Measurements from ENCODE around the gene CMBL.
"Not testable (repeated sequence)": the region's sequence is repeated elsewhere in the genome, so short reads cannot be mapped to it uniquely, and the experiment has no call there.

Gene CMBL

DNA sequence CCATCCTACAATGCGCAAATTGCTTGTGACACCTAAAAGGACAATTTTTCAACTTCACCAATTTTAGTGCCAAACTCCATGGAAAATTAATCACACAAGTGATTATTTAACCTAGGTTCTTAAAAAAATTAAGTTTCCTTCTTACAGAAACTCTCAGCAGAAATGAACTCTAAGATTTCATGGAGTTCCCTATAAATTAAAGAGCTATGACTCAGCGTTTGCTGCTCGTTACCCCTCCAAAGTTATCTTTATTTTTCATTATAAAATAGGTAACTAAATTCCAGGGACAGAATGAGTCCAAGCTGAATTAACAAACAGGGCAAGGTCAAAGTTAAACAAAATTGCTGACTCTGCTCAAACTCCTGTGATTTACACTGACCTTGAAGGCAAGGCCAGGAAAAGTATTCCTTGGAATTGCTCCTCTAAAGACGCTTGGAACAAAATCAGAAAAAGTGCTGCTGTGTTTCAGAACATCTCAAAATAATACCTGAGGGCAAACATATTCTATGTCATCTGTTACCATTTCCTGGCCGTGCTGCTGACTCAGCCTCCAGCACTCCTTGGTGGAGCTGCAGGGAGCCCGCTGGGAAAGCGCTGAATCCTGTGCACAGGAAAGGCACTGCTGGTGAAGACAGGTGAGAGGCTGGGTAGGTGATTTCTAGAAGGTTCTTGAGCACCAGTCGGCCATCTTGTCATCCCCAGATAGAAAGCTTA lies 2.5 kb upstream of the CMBL start:
- no peak for DNase-seq

DNA sequence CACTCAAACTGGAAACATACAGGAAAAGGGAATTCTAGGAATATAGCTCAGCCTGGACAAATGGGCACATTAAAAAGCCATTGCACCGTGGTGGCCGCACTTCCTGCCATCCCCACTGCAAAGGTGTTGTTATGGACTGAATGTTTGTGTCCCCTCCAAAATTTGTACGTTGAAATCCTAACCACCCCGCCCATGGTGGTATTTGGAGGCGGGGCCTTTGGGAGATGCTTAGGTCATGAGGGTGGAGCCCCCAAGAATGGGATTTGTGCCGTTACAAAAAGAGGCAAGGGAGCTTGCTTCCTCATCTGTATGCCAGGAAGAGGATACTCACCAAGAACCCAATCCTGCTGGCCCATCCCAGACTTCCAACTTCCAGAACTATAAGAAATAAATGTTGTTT lies 1.1 kb upstream of the CMBL start:
- no peak for DNase-seq

DNA sequence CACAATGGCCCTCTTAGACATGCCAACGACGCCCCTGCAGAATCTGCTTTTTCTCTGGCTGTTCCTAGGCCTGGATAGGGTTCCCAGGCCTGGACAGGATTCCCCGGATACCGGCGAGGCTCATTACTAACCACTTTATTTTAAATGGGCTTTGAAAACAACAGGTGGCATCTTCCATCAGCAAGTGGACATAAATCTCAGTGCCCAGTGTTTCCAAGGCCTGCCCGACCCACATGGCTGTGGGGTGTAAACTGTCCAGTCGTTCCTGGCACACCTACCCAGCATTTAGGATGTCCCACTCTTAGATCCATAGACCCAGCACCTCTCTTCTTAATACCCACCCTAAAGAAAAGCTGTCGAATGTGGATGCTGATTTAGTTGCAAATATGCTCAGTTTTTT lies 896 bp downstream of the CMBL start:
- DNase-seq: no peak

DNA sequence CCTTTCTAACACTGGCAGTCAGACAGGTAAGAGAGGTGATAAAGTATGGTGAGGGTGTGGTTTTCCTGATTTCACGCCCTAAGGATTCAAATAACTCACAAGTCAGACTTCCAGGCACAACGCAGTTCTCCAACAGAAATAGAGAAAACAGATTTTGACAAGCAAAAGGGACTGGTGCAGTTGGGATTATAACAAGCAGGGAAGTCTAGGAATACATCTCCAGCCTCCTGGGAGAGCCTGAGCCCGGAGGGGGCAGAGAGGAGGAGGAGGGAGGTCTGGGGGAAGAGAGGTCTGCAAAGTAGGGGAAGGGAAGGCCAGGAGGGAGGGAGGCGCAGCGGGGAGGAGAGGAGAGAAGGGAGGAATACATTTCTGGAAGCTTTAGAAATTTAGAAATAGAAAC lies 1.6 kb downstream of the CMBL start:
- no peak for DNase-seq

DNA sequence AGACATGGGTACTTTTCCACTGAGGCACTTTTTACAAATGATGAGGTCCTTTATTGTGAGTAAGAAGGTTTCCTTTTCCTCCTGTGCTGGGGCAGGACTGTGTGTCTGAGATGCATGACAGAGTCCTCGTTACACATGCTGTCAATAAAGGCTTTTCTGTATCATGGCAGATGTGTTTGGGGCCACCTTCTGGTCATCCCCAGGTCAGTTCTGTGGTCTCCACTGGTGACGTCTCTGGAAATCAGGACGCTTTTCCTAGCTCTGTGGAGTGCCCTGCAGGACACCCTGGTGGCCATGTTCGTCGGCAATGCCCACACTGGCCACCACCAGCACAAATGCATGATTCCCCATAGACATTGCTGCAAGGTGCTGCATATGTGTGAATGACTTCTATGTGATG lies 2.8 kb downstream of the CMBL start:
- no peak for DNase-seq

DNA sequence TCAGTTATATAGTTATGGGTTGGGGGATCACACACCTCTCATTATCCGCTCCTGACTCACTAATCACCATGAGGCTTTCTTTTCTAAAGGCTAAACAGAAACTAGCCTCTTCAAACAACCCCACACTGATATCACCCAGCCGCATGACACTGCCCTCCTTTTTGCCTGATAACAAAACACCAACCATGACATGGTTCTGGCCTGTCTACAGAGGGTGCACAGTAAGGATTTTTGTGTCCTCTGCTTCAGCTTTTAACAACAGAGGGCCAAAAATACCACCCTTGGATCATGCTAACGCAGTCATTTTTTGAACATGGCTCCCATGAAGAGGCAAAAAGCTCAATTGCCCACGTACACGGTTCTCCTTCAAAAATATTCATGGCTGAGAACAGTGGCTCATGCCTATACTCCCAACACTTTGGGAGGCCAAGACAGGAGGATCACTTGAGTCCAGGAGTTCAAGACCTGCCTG lies 4.0 kb downstream of the CMBL start:
- no peak for DNase-seq

DNA sequence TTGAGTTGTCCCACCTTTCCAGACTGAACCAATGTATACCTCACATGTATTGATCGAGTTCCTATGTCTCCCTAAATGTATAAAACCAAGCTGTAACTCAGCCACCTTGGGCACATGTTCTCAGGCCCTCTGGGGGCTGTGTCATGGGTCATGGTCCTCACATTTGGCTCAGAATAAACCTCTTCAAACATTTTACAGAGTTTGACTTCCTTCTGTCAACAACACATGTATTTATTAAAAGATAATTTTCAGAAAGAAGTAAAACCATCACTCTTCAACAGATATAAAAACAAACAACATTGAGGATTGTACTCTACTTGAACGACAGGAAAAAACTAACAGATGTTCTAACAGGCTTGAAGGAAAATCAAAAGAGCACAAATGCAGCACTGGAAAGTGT lies 4.5 kb downstream of the CMBL start:
- no peak for DNase-seq

DNA sequence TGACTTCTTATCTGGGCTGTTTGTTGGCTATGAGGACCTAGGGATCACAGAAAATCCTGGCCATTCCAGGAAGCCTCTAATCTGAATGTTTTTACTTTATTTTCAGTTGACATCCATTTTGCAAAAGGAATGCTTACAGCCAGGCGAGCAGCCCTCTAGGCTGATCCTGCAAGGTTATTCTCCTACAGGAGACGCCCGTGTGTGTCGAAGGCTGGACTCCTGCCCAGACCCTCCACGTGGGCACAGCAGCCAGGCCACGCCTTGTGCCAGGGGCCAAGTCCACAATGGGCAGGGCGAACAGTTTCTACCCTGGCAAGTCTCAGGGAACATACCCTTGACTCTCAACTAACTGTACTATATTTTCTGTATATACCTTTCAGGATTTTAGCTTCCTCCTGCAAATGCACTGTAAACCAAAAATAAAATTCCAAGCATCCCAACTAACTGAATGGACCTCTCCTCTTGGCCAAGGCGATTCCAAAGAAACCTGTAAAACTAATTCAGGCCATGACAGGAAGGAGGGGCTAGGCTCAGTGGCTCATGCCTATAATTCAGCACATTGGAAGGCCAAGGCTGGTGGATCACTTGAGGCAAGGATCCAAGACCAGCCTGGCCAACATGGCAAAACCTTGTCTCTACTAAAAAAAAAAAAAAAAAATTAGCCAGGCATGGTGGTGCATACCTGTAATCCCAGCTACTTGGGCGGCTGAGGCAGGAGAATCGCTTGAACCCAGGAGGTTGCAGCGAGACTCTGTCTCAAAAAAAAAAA lies 5.7 kb downstream of the CMBL start:
- no peak for DNase-seq

DNA sequence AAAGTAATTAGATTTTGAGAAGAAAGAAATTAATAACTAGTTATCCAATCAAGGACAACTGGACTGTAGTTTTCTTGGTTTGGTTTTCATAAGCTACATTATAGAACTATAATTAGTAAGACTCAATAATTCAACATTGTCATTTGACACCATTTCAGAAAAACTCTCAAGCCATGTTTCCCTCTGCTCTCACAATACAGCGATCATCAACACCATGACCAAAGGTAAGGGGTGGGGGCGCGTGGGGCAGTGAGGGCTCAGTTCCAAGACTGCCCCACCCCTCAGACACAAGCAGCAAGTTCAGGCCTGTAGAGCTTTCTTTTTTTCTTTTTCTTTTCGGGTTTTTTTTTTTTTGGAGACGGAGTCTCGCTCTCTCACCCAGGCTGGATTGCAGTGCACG lies 6.4 kb downstream of the CMBL start:
- DNase-seq: no peak

DNA sequence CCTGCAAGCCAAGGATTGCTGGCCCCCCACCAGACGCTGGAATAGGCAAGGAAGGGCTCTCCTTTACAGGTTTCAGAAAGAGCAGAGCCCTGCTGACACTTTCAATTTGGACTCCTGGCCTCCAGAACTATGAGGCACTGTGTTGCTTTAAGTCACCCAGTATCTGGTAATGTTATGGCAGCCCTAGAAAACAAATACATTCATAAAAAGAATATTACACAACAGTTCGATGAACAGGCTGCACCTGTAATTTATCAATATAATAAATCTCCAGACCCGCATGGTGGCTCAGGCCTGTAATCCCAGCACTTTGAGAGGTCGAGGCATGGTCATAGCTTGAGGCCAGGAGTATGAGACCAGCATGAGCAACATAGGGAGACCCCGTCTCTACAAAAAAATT lies 7.5 kb downstream of the CMBL start:
- DNase-seq: no peak

DNA sequence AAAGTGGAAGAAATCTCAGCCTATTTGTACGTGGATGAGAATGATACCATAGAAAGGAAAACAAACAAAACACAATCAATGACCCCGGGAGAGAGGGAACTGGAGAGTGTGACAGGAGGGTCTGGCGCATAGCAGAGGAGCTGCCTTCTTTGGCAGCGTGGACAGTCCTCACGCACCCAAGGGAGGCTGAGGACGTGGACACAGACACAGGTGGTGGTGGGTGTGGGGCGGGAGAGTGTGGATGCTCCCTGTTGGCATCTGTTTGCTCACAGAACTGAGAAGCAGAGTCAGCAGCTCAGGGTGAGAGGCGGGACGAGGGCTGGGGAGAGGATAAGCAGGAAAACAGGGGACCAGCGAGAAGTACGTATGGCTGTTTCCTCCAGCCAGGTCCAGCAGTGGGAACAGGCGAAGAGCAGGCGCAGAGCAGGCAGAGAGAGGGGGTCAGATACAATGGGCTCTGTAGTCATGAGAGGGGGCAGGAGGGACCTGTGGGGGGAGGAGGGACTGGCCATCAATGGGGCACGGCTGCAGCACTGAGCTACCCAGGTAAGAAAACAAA lies 10.0 kb downstream of the CMBL start:
- DNase-seq: no peak

DNA sequence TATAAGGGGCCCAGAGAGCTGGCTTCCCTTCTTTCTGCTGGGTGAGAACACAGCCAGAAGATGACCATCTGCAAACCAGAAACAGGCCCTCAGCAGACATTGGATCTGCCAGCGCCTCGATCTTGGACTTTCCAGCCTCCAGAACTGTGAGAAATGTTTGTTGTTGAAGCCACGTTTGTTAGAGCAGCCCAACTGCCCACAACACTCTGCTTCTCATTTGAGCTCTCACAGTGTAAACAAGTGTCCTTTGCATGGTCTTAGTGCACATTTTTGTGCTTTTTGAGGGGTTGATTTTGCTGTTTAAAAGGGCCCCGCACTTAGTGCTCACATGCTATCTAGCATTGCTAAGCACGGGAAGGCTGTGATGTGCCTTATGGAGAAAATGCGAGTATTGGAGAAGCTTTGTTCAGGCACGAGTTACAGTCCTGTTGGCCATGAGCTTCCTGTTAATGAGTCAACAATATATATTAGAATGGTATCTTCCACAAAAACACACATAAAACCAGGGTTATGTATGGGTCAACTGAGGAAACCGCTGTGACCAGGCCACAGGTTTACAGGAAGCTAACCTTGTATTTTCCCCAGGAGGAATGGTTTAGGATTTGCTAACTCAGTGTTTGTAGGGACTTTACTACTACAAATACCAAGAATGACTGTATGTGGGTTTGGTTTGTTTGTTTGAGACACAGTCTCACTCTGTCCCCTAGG lies 11.9 kb downstream of the CMBL start:
- DNase-seq: no peak

DNA sequence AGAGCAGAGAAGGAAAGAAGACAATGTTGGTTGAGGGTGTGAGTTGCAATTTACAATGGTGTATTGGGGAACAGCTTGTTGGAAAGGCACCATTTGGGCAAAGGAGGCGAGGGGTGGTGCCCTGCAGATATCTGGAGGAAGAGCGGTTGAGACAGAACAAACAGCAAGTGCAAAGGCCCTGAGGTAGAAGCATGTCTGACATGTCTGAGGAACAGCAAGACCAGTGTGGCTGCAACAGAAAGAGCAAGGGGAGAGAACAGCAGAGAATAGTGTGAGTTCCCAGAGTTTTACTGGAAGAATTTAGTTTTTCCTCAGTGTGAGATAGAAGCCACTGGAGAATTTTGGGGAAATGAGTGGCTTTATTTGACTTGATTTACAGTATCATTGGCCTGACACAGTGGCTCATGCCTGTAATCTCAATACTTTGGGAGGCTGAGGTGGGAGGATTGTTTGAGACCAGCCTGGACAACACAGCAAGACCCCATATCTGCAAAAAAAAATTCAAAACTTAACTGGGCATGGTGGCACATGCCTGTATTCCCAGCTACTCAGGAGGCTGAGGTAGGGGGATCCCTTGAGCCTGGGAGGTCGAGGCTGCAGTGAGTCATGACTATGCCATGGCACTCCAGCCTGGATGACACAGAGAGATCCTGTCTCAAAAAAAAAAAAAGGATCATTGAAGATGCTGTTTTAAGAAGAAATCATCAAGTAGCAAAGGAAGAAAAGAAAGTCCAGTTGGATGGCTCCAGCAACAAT lies 13.6 kb downstream of the CMBL start:
- DNase-seq: no peak

DNA sequence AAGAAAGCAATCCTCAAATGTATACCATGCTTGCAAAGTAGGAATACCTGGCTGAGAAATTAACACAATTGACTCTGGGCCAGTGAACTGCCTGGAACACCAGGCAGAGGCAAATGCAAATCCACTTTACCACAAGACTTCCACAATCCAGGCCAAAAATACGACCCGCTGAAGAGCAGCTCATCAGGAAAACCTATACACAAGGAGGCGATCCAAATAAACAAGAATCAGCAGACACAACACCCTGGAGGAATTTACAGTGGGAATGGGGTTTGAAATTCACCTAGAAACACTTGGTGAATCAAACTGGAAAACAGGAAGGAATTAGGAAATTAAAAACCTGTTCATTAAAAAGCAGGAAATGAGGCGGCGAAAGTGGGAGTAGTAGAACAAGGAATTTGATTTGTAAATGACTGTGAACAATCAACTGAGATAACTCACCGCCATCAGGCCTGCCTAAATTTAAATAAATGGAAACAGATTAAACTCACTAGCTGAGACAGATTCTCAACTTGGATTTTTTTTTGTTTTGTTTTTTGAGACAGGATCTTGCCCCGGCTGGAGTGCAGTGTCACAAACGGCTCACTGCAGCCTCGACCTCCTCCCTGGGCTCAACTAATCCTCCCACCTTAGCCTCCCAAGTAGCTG lies 15.9 kb downstream of the CMBL start:
- no peak for DNase-seq

DNA sequence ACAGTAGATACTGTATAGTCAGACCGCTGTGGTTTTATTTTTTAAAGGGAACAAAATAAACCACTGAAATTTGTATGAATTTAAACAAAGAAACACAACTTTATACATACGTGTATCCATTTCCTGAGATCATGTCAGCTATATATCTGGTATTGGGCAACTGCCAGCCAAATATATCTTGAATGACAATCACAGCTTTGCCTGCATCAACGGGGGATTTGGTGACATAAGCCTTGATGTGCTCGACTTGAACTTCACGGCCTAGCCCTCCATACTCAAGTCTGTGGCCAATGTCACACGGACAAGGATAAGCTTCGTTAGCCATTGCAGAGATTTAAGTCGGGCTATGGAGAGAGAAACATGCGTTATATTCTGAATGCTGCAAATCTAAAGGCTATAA lies 17.3 kb downstream of the CMBL start:
- DNase-seq: no peak

DNA sequence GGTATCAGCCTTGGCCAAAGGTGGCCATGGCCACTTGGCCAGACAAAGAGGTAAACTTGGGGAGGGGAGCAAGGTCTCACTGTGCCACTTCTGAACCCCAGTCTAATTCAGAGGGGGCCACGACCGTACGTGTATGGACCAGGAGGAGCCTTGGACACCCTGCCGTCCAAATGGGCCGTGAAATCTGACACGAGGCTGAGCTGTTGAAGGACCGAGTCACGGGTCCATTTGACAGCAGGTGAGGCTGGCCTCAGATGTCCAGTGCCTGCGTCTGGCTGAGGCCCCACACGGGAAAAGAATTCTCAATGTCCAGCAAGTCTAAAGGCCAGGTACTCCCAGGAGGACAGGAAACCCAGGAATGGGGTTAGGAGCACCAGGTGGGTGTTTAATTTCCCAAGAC lies 17.7 kb downstream of the CMBL start:
- no peak for DNase-seq

DNA sequence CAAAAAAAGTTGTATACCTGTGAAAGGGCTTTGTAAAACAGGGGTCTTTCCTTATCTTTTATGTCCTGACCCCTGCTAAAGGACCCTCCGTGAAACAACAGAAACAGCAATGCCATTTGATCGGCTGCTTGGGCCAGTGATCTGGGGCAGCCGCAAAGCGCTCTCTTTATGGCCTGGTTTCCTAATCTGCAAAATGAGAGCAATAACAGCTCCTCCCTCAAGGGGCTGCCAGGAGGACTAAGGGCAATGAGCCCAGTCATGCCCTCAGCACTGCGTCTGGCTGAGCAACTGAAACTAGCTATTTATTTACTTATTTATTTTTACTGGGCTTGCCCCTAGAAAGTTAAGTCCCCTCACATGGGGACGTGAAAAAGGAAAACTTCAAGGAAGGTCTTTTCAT lies 18.3 kb downstream of the CMBL start:
- no peak for DNase-seq

DNA sequence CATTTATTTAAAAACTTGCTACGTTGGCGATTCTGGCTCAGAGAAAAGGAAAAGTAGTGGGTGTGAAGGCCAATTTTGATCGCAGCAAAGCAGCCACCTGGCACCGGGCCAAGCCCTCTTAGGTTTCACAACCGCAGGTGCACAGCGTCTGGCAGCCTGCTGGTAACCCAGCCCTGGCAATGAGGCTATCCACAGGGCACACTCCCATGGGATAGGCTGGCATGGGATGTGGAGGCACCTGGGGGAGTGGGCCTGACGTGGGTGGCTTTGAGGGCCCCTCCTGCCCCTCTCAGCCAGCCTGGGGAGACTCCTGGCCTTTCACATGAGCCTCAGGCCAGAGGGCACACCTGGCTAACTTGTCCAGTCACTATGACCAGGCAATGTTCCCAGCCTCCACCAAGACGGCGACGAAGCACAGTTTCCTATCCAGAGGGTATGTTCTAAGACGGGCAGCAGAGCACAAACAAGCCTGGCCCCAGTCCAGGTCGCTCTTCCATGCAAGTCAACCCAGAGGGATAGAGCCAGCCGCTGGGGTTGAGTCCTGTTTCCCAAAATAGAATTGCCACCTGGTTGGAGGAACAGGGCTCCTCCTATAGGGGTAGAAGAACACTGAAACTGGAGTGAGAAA lies 19.0 kb downstream of the CMBL start:
- DNase-seq: no peak

DNA sequence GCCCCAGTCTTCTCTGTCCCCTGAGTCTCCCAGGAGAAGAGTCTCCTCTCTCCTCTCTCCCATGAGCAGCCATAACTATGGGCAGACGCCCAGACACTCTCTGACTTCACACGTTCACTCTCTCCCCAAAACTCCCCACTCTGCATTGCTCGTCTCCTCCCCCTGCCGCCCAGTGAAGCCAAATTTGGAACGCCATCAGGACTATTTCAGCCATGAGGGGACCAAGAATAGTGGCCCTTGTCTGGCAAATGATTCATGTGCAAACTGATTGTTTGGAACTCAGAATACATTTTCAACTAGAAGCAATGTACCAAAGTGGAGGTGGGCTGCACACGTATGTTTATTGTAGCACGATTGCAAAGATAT lies 20.9 kb downstream of the CMBL start:
- DNase-seq: no peak

DNA sequence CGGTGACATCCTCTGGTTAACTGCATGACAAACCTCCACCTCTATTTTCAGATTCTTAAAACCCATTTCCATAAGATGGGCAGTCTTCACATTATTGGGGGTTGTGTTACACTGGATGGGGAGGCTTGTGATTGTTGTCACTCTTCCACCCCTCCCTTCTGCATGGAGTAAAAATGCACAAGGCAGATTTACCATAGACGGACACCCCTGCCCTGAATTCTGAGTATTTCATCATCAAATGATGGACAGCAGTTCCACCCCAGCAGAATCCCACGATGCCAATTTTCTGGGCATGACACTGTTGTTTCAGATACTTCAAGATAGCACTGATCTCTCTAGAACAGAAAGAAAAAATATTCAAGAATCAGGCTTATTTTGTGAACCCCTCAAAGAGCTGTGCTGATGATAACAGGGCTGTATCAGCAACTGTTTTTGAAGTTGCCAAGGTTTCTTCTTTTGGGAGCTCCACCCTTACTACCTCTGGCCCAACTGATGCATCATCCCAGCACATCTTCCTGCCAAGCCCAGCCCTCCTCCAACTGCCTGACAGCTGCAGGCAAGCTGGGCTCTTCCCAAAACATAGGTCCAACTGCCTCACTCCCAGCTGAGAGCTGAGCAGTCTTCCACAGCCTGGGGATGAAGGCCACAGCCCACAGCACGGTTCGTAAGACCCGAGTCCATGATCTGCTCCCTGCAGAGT lies 21.4 kb downstream of the CMBL start:
- no peak for DNase-seq

DNA sequence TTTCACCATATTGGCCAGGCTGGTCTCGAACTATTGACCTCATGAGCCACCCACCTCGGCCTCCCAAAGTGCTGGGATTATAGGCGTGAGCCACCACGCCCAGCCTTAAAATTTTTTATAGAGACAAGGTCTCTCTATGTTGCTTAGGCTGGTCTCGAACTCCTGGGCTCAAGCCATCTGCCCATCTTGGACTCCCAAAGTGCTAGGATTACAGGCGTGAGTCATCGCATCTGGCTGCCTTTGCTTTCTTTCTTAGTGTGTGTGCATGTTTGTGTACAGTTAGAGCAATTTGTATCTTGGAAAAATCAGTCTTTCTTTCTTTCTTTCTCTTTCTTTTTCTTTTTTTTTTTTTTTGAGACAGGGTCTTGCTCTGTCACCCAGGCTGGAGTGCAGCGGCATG lies 22.3 kb downstream of the CMBL start:
- not testable (repeated sequence) for DNase-seq

Data from central memory CD4-positive, alpha-beta T cell (primary cell).